ENCODE data around the gene FNDC7. TPM values are rescaled to one million over a fixed set of nuclear protein-coding genes. Genes with fewer than 3 reads are reported as not detected.

FNDC7 gene
- total RNA-seq, 1 donor from 2014 or later = not detected

- H3K36me3 ChIP-seq = peaks cover 9% of the 10 kb centered on the region
- H3K4me3 ChIP-seq = peak overlapping the region; percentile 74
- DNase-seq = no peak
- no peaks in the 10 kb centered on the region for H3K9me3 ChIP-seq
- H3K27me3 ChIP-seq = no peaks in the 10 kb centered on the region
- TF ChIP-seq CTCF (IDR thresholded peaks at IDR 0.05) = no peak
- peaks cover 11% of the 10 kb centered on the region for H3K4me1 ChIP-seq
- no peak for ATAC-seq
- no peak overlapping the region for H3K27ac ChIP-seq
- intact Hi-C loops (cut with DNase I) = no loop called here
Observed at GRCh38 chr1:108747898-108748297, 35.2 kb downstream of the FNDC7 start.

- Histone ChIP-seq H3K36me3 (peaks cover 21% of the 10 kb centered on the region), H3K9me3 (no peaks in the 10 kb centered on the region), H3K4me1 (peaks cover 11% of the 10 kb centered on the region), H3K4me3 (no peak overlapping the region), H3K27ac (no peak overlapping the region), H3K27me3 (no peaks in the 10 kb centered on the region)
- no peak for TF ChIP-seq CTCF (IDR thresholded peaks at IDR 0.05)
- DNase-seq (no peak), ATAC-seq (no peak)
- intact Hi-C loops (cut with DNase I) = no loop called here
Observed at GRCh38 chr1:108749081-108749480, 36.4 kb downstream of the FNDC7 start.

GRCh38 chr1:108750476-108751181 is 37.9 kb downstream of the FNDC7 start:
- Histone ChIP-seq H3K9me3 (no peaks in the 10 kb centered on the region), H3K4me3 (no peak overlapping the region), H3K4me1 (peaks cover 11% of the 10 kb centered on the region), H3K27ac (no peak overlapping the region), H3K36me3 (peaks cover 35% of the 10 kb centered on the region), H3K27me3 (no peaks in the 10 kb centered on the region)
- no peak for ATAC-seq
- intact Hi-C loops (cut with DNase I) = no loop called here
- DNase-seq = no peak
- TF ChIP-seq CTCF (IDR thresholded peaks at IDR 0.05) = no peak

GRCh38 chr1:108753363-108753762 is 40.7 kb downstream of the FNDC7 start:
- Histone ChIP-seq H3K9me3 (no peaks in the 10 kb centered on the region), H3K4me3 (no peak overlapping the region), H3K36me3 (peaks cover 58% of the 10 kb centered on the region), H3K27me3 (no peaks in the 10 kb centered on the region), H3K27ac (no peak overlapping the region), H3K4me1 (peaks cover 3% of the 10 kb centered on the region)
- no peak for TF ChIP-seq CTCF (IDR thresholded peaks at IDR 0.05)
- no peak for DNase-seq
- intact Hi-C loops (cut with DNase I) = no loop called here
- ATAC-seq = no peak

GRCh38 chr1:108758796-108759195 is 46.1 kb downstream of the FNDC7 start:
- no peaks in the 10 kb centered on the region for H3K4me1 ChIP-seq
- no peak for ATAC-seq
- H3K36me3 ChIP-seq = peaks cover 93% of the 10 kb centered on the region
- no peak overlapping the region for H3K27ac ChIP-seq
- no peak for DNase-seq
- H3K9me3 ChIP-seq = no peaks in the 10 kb centered on the region
- intact Hi-C loops (cut with DNase I) = no loop called here
- H3K27me3 ChIP-seq = no peaks in the 10 kb centered on the region
- TF ChIP-seq CTCF (IDR thresholded peaks at IDR 0.05) = no peak
- H3K4me3 ChIP-seq = no peak overlapping the region

GRCh38 chr1:108767115-108767514 is 54.4 kb downstream of the FNDC7 start:
- H3K4me1 ChIP-seq = no peaks in the 10 kb centered on the region
- no peak for DNase-seq
- ATAC-seq = no peak
- H3K27me3 ChIP-seq = no peaks in the 10 kb centered on the region
- H3K4me3 ChIP-seq = no peak overlapping the region
- no peak for TF ChIP-seq CTCF (IDR thresholded peaks at IDR 0.05)
- H3K9me3 ChIP-seq = no peaks in the 10 kb centered on the region
- H3K36me3 ChIP-seq = peaks cover 67% of the 10 kb centered on the region
- H3K27ac ChIP-seq = no peak overlapping the region
- intact Hi-C loops (cut with DNase I) = no loop called here

Data from upper lobe of right lung (tissue), 1 donor.